Upper lobe of left lung (tissue), 6 donors: ENCODE results near the gene PLXNA4. TPM values are rescaled to one million over a fixed set of nuclear protein-coding genes. Genes with fewer than 3 reads are reported as not detected.

Experiments
- ATAC-seq, 2 donors: fragments of 200-7000 bp; cut with Tn5 transposase; one replicate each; pipeline ENCODE4 v1.9.1; 2022; ENCODE audit warnings: mild to moderate bottlenecking in 2 of 2, moderate library complexity in 2 of 2; ENCODE audit not compliant: low FRiP score in 2 of 2
- DNase-seq, 2 donors: peaks; one replicate each; pipeline ENCODE4 v3.0.0-alpha.2; 2019 to 2020
- H3K27ac ChIP-seq, 4 donors: fragments of 200-600 bp; sonication (generic); one replicate each; pipeline ENCODE4 v1.5.1; 2016 to 2019
- H3K27me3 ChIP-seq, 4 donors: fragments of 200-600 bp; sonication (generic); one replicate each; pipeline ENCODE4 v1.5.1; 2017 to 2019
- H3K36me3 ChIP-seq, 4 donors: fragments of 200-600 bp; sonication (generic); one replicate each; pipeline ENCODE4 v1.5.1; 2016 to 2019
- H3K4me1 ChIP-seq, 4 donors: fragments of 200-600 bp; sonication (generic); one replicate each; pipeline ENCODE4 v1.5.1; 2018 to 2019
- H3K4me3 ChIP-seq, 4 donors: fragments of 200-600 bp; sonication (generic); one replicate each; pipeline ENCODE4 v1.5.1; 2017 to 2019; ENCODE audit warnings: mild to moderate bottlenecking in 2 of 4, moderate library complexity in 1 of 4
- H3K9me3 ChIP-seq, 4 donors: fragments of 200-600 bp; sonication (generic); one replicate each; pipeline ENCODE4 v1.5.1; 2018 to 2019
- EP300 ChIP-seq, 4 donors: sonication (generic); formaldehyde crosslinking; IDR thresholded peaks; one replicate each; pipeline ENCODE4 v1.5.1; 2017; ENCODE audit warnings: antibody characterized with exemption in 4 of 4, control low read depth in 2 of 4
- POLR2A ChIP-seq, 4 donors: fragments of 450-650 bp; IDR thresholded peaks; one replicate each; pipeline ENCODE4 v1.5.1; 2016 to 2017; ENCODE audit warnings: antibody characterized with exemption in 4 of 4, mild to moderate bottlenecking in 2 of 4
- POLR2AphosphoS5 ChIP-seq, 2 donors: sonication (generic); formaldehyde crosslinking; IDR thresholded peaks; one replicate each; pipeline ENCODE4 v1.5.1; 2017; ENCODE audit warnings: antibody characterized with exemption in 2 of 2
- WGBS, 2 donors: methylation state at CpG; one replicate each; pipeline ENCODE4 v1.1.5; 2017 to 2018; 5-methylcytosine and 5-hydroxymethylcytosine counted together
- total RNA-seq, 6 donors: library from RNA; depleted of rRNA in 4 of 6; stranded (reverse); fragments of >200 nt in 4 of 6; gene quantifications; one replicate each; pipeline versions ENCODE4 v1.1.0 to v1.2.1, GENCODE V29; 2016 to 2021
- TF ChIP-seq, protein P1 (sequence below), 6 experiments: fragments of 450-650 bp in 4 of 6; fragments of 200-600 bp in 2 of 6; sonication (generic) in 2 of 6; IDR thresholded peaks; one replicate each; pipeline ENCODE4 v1.5.1; 2016 to 2019; ENCODE audit warnings: antibody characterized with exemption in 6 of 6
- donor health status: DM: no; HTN: no; CAD: no; lungs with moderate emphysema.
- donor health status: DM: no; HTN: yes; CAD: no; lungs with severe emphysema.

PLXNA4 gene
- total RNA-seq, 6 donors from 2014 or later, result 1.1 to 5.9 (median 2.6) TPM

GRCh38 chr7:132578826-132579225 lies 2.6 kb upstream of the PLXNA4 start:
- Histone ChIP-seq H3K4me3 (no peak overlapping the region), H3K4me1 (peaks cover 14 to 29% (median 16%) of the 10 kb centered on the region in 4 donors), H3K36me3 (no peaks in the 10 kb centered on the region), H3K27ac (no peak overlapping the region), H3K9me3 (no peaks in the 10 kb centered on the region), H3K27me3 (peaks cover 0 to 33% (median 20%) of the 10 kb centered on the region in 4 donors)
- TF ChIP-seq EP300 (IDR thresholded peaks at IDR 0.05), result no peak
- TF ChIP-seq, protein P1, sequence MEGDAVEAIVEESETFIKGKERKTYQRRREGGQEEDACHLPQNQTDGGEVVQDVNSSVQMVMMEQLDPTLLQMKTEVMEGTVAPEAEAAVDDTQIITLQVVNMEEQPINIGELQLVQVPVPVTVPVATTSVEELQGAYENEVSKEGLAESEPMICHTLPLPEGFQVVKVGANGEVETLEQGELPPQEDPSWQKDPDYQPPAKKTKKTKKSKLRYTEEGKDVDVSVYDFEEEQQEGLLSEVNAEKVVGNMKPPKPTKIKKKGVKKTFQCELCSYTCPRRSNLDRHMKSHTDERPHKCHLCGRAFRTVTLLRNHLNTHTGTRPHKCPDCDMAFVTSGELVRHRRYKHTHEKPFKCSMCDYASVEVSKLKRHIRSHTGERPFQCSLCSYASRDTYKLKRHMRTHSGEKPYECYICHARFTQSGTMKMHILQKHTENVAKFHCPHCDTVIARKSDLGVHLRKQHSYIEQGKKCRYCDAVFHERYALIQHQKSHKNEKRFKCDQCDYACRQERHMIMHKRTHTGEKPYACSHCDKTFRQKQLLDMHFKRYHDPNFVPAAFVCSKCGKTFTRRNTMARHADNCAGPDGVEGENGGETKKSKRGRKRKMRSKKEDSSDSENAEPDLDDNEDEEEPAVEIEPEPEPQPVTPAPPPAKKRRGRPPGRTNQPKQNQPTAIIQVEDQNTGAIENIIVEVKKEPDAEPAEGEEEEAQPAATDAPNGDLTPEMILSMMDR (IDR thresholded peaks at IDR 0.05), result no peak
- ATAC-seq (no peak), DNase-seq (no peak)
- WGBS, 2 donors, result 89 to 94% methylated on average over 3 of the region's 3 CpGs

DNA sequence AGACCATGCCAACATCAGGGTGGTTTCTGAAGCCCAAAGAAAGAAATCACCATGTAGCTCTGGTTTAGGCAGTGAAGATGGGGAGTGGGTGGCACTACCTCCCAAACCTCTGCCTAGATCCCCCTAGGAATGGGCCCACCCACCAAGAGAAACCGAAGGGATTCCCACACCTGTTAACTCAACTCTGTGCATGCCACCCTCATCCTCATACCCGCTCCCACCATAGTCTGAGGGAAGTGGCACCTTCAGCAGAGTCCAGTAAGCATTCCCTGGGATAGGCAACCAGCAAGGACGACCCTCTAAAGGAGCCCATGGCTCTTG lies 1.7 kb upstream of the PLXNA4 start:
- no peaks in the 10 kb centered on the region for H3K36me3 ChIP-seq
- H3K27me3 ChIP-seq, result peaks cover 0 to 34% (median 21%) of the 10 kb centered on the region in 4 donors
- 68 to 78% methylated on average over 2 to 3 of the region's 3 CpGs for WGBS, 2 donors

GRCh38 chr7:132577206-132578049 lies 1.2 kb upstream of the PLXNA4 start:
- 10 to 57% methylated on average over 4 to 41 of the region's 65 CpGs for WGBS, 2 donors
- H3K27ac ChIP-seq, result no peak overlapping the region
- DNase-seq, result peak in 1 of 2 donors; percentile 91
- H3K9me3 ChIP-seq, result no peaks in the 10 kb centered on the region
- H3K4me3 ChIP-seq, result peak overlapping the region in 3 of 4 donors; percentile 39 to 50 (median 43)
- H3K27me3 ChIP-seq, result peaks cover 0 to 34% (median 21%) of the 10 kb centered on the region in 4 donors
- H3K4me1 ChIP-seq, result peaks cover 14 to 29% (median 16%) of the 10 kb centered on the region in 4 donors
- peak in 1 of 2 donors; percentile 74 for ATAC-seq
- TF ChIP-seq POLR2A (IDR thresholded peaks at IDR 0.05) (no peak), POLR2AphosphoS5 (IDR thresholded peaks at IDR 0.05) (no peak), EP300 (IDR thresholded peaks at IDR 0.05) (no peak)
- TF ChIP-seq, protein P1 (IDR thresholded peaks at IDR 0.05), result no peak
- H3K36me3 ChIP-seq, result no peaks in the 10 kb centered on the region

More for the DNA sequence above, 1.7 kb upstream of the PLXNA4 start:
- no peak overlapping the region for H3K4me3 ChIP-seq
- no peak for DNase-seq
- H3K4me1 ChIP-seq, result peaks cover 14 to 29% (median 16%) of the 10 kb centered on the region in 4 donors
- no peak for ATAC-seq
- H3K9me3 ChIP-seq, result no peaks in the 10 kb centered on the region
- TF ChIP-seq POLR2A (IDR thresholded peaks at IDR 0.05) (no peak), POLR2AphosphoS5 (IDR thresholded peaks at IDR 0.05) (no peak), EP300 (IDR thresholded peaks at IDR 0.05) (no peak)
- TF ChIP-seq, protein P1 (IDR thresholded peaks at IDR 0.05), result no peak
- no peak overlapping the region for H3K27ac ChIP-seq

DNA sequence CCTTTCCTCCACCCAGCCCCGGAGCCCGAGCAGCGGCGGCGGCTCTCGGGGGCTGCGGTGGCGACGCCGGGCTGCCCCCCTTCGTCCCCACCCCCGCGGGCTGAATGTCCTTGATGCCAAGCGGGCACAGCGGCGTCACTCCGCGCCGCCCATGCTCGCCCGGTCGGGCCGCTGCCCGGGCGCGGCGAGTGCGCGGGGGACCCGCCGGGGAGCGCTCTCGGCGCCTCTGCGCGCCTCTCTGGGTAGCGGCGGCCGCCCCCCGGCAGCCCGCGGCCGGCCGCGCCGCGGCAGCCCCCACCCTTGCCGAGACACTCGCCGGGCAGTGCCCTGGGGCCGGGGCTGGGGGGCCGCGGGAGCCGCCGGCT lies 433 bp upstream of the PLXNA4 start:
- Histone ChIP-seq H3K36me3 (no peaks in the 10 kb centered on the region), H3K4me3 (peak overlapping the region; percentile 24 to 53 (median 44)), H3K27me3 (peaks cover 0 to 34% (median 21%) of the 10 kb centered on the region in 4 donors), H3K4me1 (peaks cover 14 to 29% (median 16%) of the 10 kb centered on the region in 4 donors), H3K27ac (no peak overlapping the region), H3K9me3 (no peaks in the 10 kb centered on the region)
- 0 to 7% methylated on average over 3 to 11 of the region's 55 CpGs for WGBS, 2 donors
- DNase-seq (peak in 1 of 2 donors; percentile 78), ATAC-seq (no peak)
- TF ChIP-seq, protein P1 (IDR thresholded peaks at IDR 0.05), result no peak
- no peak for TF ChIP-seq POLR2A (IDR thresholded peaks at IDR 0.05)
- TF ChIP-seq POLR2AphosphoS5 (IDR thresholded peaks at IDR 0.05), result no peak
- no peak for TF ChIP-seq EP300 (IDR thresholded peaks at IDR 0.05)
